ENCODE data around the gene CLC.

The CLC gene

GRCh38 chr19:39681416-39681815, 56.4 kb downstream of the CLC start:
- TF ChIP-seq CTCF (IDR thresholded peaks at IDR 0.05; ENCODE audit: insufficient read depth, low read depth, low read length, missing control alignments), result no peak
- no peak overlapping the region for H3K4me3 ChIP-seq (ENCODE audit: low read length)
- DNase-seq (ENCODE audit: low read depth), result no peak
